ENCODE data around the gene THSD4.

DNA sequence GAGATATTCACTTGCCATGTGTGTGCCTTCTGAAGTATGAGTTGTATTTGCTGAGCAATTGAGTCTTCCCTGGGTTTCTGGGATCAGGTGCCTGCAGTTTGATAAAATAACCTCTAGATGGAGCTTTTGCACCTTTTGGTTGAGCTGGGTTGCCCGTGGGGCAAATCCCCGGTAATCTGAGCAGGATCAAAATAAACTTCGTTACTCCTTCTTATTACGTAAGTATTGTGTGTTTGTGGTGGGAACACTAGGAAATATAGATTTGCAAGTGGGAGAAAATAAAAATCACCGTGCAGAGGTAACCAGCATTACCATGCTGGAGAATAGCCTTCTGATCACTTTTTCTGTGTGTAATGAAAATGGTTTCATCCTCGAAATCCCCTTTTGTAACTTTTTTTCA lies 417.7 kb downstream of the THSD4 start:
- TF ChIP-seq, protein P1, sequence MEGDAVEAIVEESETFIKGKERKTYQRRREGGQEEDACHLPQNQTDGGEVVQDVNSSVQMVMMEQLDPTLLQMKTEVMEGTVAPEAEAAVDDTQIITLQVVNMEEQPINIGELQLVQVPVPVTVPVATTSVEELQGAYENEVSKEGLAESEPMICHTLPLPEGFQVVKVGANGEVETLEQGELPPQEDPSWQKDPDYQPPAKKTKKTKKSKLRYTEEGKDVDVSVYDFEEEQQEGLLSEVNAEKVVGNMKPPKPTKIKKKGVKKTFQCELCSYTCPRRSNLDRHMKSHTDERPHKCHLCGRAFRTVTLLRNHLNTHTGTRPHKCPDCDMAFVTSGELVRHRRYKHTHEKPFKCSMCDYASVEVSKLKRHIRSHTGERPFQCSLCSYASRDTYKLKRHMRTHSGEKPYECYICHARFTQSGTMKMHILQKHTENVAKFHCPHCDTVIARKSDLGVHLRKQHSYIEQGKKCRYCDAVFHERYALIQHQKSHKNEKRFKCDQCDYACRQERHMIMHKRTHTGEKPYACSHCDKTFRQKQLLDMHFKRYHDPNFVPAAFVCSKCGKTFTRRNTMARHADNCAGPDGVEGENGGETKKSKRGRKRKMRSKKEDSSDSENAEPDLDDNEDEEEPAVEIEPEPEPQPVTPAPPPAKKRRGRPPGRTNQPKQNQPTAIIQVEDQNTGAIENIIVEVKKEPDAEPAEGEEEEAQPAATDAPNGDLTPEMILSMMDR (IDR thresholded peaks at IDR 0.05; ENCODE audit: low read length) = peak; percentile 77
- TF ChIP-seq EZH2phosphoT487 (IDR thresholded peaks at IDR 0.05; ENCODE audit: low read length) = no peak

Measured in MM.1S (cell line).